H9 (cell line): ENCODE results near the gene TRAK2. TPM values are rescaled to one million over a fixed set of nuclear protein-coding genes. Genes with fewer than 3 reads are reported as not detected.

ENCODE experiments used
- DNase-seq: peaks from one replicate; pipeline ENCODE4 v3.0.0-alpha.2; 2017
- H2AFZ ChIP-seq: one replicate; pipeline ENCODE4 v1.6.1; 2013; ENCODE audit warnings: mild to moderate bottlenecking, low read length, control low read depth, moderate library complexity
- H2AK5ac ChIP-seq: 2 replicates; pipeline ENCODE4 v1.6.1; 2013; ENCODE audit warnings: low read length, control low read depth, mixed read lengths; ENCODE audit not compliant: insufficient read length
- H2BK120ac ChIP-seq: one replicate; pipeline ENCODE4 v1.6.1; 2013; ENCODE audit warnings: low read depth, mild to moderate bottlenecking, low read length, control low read depth, inconsistent platforms; ENCODE audit not compliant: poor library complexity, severe bottlenecking
- H2BK12ac ChIP-seq: 2 replicates; pipeline ENCODE4 v1.6.1; 2013; ENCODE audit warnings: low read length, control low read depth, mixed read lengths, low read depth; ENCODE audit not compliant: insufficient read length
- H2BK15ac ChIP-seq: 2 replicates; pipeline ENCODE4 v1.6.1; 2013; ENCODE audit warnings: low read depth, low read length, control low read depth
- H2BK20ac ChIP-seq: one replicate; pipeline ENCODE4 v1.6.1; 2013; ENCODE audit warnings: low read depth, mild to moderate bottlenecking, low read length, control low read depth, inconsistent platforms; ENCODE audit not compliant: poor library complexity, severe bottlenecking
- H2BK5ac ChIP-seq: 2 replicates; pipeline ENCODE4 v1.6.1; 2013; ENCODE audit warnings: low read length, control low read depth, mixed read lengths; ENCODE audit not compliant: insufficient read length
- H3K14ac ChIP-seq: 2 replicates; pipeline ENCODE4 v1.6.1; 2013; ENCODE audit warnings: low read length, control low read depth; ENCODE audit not compliant: insufficient read depth
- H3K18ac ChIP-seq: 2 replicates; pipeline ENCODE4 v1.6.1; 2013; ENCODE audit warnings: low read depth, mild to moderate bottlenecking, mixed read lengths, low read length, control low read depth; ENCODE audit not compliant: insufficient read length
- H3K23ac ChIP-seq: 2 replicates; pipeline ENCODE4 v1.6.1; 2013; ENCODE audit warnings: low read length, control low read depth, mixed read lengths, low read depth; ENCODE audit not compliant: insufficient read length
- H3K23me2 ChIP-seq: 2 replicates; pipeline ENCODE4 v1.6.1; 2013; ENCODE audit warnings: low read depth, mild to moderate bottlenecking, mixed read lengths, low read length, control low read depth; ENCODE audit not compliant: insufficient read length, poor library complexity, severe bottlenecking
- H3K27ac ChIP-seq: 2 replicates; pipeline ENCODE4 v1.5.1; 2013; ENCODE audit warnings: low read length, control low read depth, mixed read lengths, low read depth; ENCODE audit not compliant: insufficient read length
- H3K27me3 ChIP-seq: 2 replicates; pipeline ENCODE4 v1.6.1; 2013; ENCODE audit warnings: low read length, control low read depth, inconsistent platforms; ENCODE audit not compliant: insufficient read depth
- H3K4ac ChIP-seq: 2 replicates; pipeline ENCODE4 v1.6.1; 2013; ENCODE audit warnings: low read depth, mild to moderate bottlenecking, control low read depth, inconsistent platforms, low read length, moderate library complexity
- H3K4me1 ChIP-seq: 2 replicates; pipeline ENCODE4 v1.6.1; 2013; ENCODE audit warnings: low read length, control low read depth, inconsistent platforms; ENCODE audit not compliant: insufficient read depth
- H3K4me2 ChIP-seq: 2 replicates; pipeline ENCODE4 v1.6.1; 2013; ENCODE audit warnings: low read length, control low read depth, mixed read lengths; ENCODE audit not compliant: insufficient read length, insufficient read depth
- H3K56ac ChIP-seq: 2 replicates; pipeline ENCODE4 v1.6.1; 2013; ENCODE audit warnings: low read depth, mild to moderate bottlenecking, mixed read lengths, low read length, control low read depth; ENCODE audit not compliant: insufficient read length
- H3K79me1 ChIP-seq: 2 replicates; pipeline ENCODE4 v1.6.1; 2013; ENCODE audit warnings: low read depth, mild to moderate bottlenecking, moderate library complexity, low read length, control low read depth, inconsistent platforms; ENCODE audit not compliant: insufficient read depth, poor library complexity, severe bottlenecking
- H3K79me2 ChIP-seq: 2 replicates; pipeline ENCODE4 v1.6.1; 2013; ENCODE audit warnings: low read length, control low read depth, inconsistent platforms; ENCODE audit not compliant: insufficient read depth
- H3K9ac ChIP-seq: 2 replicates; pipeline ENCODE4 v1.6.1; 2013; ENCODE audit warnings: low read length, control low read depth, mixed read lengths; ENCODE audit not compliant: insufficient read length; ENCODE audit errors: extremely low read depth
- H3K9me3 ChIP-seq: one replicate; pipeline ENCODE4 v1.6.1; 2013; ENCODE audit warnings: low read depth, low read length, inconsistent platforms; ENCODE audit not compliant: control insufficient read depth
- H3T11ph ChIP-seq: one replicate; pipeline ENCODE4 v1.6.1; 2013; ENCODE audit warnings: mild to moderate bottlenecking, low read length, control low read depth, inconsistent platforms
- H4K20me1 ChIP-seq: one replicate; pipeline ENCODE4 v1.6.1; 2013; ENCODE audit not compliant: control insufficient read depth, insufficient read length, insufficient read depth
- H4K5ac ChIP-seq: 2 replicates; pipeline ENCODE4 v1.6.1; 2013; ENCODE audit warnings: low read depth, mild to moderate bottlenecking, mixed read lengths, low read length, control low read depth; ENCODE audit not compliant: insufficient read length
- H4K8ac ChIP-seq: replicated peaks from 2 replicates; pipeline ENCODE4 v1.6.1; 2013; ENCODE audit warnings: low read length, control low read depth, mixed read lengths, low read depth; ENCODE audit not compliant: insufficient read length
- H4K91ac ChIP-seq: 2 replicates; pipeline ENCODE4 v1.6.1; 2013; ENCODE audit warnings: low read depth, mild to moderate bottlenecking, moderate library complexity, mixed read lengths, low read length, control low read depth; ENCODE audit not compliant: insufficient read length
- H3K27ac Mint-ChIP-seq, 3 experiments: 2 replicates in 2 of 3; 3 replicates in 1 of 3; pipeline ENCODE4 v1.8.0; 2020 to 2021; ENCODE audit warnings: mixed read lengths in 3 of 3, mild to moderate bottlenecking in 1 of 3, moderate library complexity in 1 of 3
- H3K27me3 Mint-ChIP-seq: 2 replicates; pipeline ENCODE4 v1.8.0; 2021; ENCODE audit warnings: low read depth, mild to moderate bottlenecking, moderate library complexity, mixed read lengths
- H3K36me3 Mint-ChIP-seq, 3 experiments: 2 replicates in 2 of 3; 3 replicates in 1 of 3; pipeline ENCODE4 v1.8.0; 2020 to 2021; ENCODE audit warnings: low read depth in 3 of 3, mixed read lengths in 3 of 3; ENCODE audit not compliant: insufficient read depth in 1 of 3
- H3K4me1 Mint-ChIP-seq, 2 experiments: 2 replicates each; pipeline ENCODE4 v1.8.0; 2020; ENCODE audit warnings: mixed read lengths in 2 of 2
- H3K4me3 Mint-ChIP-seq, 2 experiments: 2 replicates in 1 of 2; 3 replicates in 1 of 2; pipeline ENCODE4 v1.8.0; 2020 to 2021; ENCODE audit warnings: mild to moderate bottlenecking in 2 of 2, mixed read lengths in 2 of 2, moderate library complexity in 1 of 2
- H3K9me3 Mint-ChIP-seq, 2 experiments: 2 replicates in 1 of 2; 3 replicates in 1 of 2; pipeline ENCODE4 v1.8.0; 2020; ENCODE audit warnings: mild to moderate bottlenecking in 2 of 2, mixed read lengths in 2 of 2, moderate library complexity in 1 of 2
- WGBS: extraction: QIAGEN DNeasy Blood & Tissue Kit; methylation state at CpG from one replicate; pipeline ENCODE4 v1.1.7; 2013; ENCODE audit warnings: missing lambda C conversion rate, low lambda C conversion rate, mixed read lengths; ENCODE audit not compliant: insufficient read length; ENCODE audit errors: extremely low coverage; 5-methylcytosine and 5-hydroxymethylcytosine counted together
- total RNA-seq: library from RNA; stranded (reverse); gene quantifications from 2 replicates; pipeline ENCODE4 v1.2.1, GENCODE V29; 2021
- TF ChIP-seq, protein P1 (sequence below): fragments of 200-600 bp; sonication (generic); conservative IDR thresholded peaks from 3 replicates; pipeline ENCODE4 v1.8.0; 2021; ENCODE audit warnings: antibody characterized with exemption, mild to moderate bottlenecking

Gene TRAK2
- total RNA-seq, 1 experiment from 2014 or later, result 14.2 TPM

DNA sequence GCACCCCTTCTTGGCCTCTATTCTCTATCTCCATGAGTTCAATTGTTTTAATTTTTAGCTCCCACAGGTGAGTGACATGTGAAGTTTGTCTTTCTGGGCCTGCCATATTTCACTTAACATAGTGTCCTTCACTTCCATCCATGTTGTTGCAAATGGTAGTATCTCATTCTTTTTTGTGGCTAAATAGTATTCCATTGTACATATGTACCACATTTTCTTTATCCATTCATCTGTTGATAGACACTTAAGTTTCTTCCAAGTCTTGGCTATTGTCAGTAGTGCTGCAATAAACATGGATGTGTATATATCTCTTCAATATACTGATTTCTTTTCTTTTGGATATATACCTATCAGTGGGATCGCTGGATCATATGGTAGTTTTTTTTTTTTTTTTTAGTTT, 9.3 kb upstream of the TRAK2 start:
- DNase-seq, result no peak
- no peaks in the 10 kb centered on the region for H3K27me3 ChIP-seq
- no peaks in the 10 kb centered on the region for H3K4me1 ChIP-seq
- H2BK20ac ChIP-seq, result no peak overlapping the region
- no peak overlapping the region for H3K14ac ChIP-seq
- no CpG with 5 or more reads among the region's 1 CpG for WGBS
- Mint-ChIP-seq H3K27me3 (no peaks in the 10 kb centered on the region), H3K9me3 (no peaks in the 10 kb centered on the region), H3K4me3 (no peak overlapping the region), H3K4me1 (no peaks in the 10 kb centered on the region), H3K27ac (no peak overlapping the region), H3K36me3 (peaks cover 18 to 41% (median 28%) of the 10 kb centered on the region in 3 experiments)
- no peak overlapping the region for H2AFZ ChIP-seq
- H3K79me1 ChIP-seq, result no peaks in the 10 kb centered on the region
- no peaks in the 10 kb centered on the region for H3K23me2 ChIP-seq
- H2BK120ac ChIP-seq, result no peak overlapping the region
- no peak overlapping the region for H2BK15ac ChIP-seq
- no peaks in the 10 kb centered on the region for H3K9me3 ChIP-seq
- H4K91ac ChIP-seq, result no peak overlapping the region
- no peaks in the 10 kb centered on the region for H4K20me1 ChIP-seq
- H3K4me2 ChIP-seq, result no peak overlapping the region
- H3K9ac ChIP-seq, result no peak overlapping the region
- H3K79me2 ChIP-seq, result no peaks in the 10 kb centered on the region
- H4K5ac ChIP-seq, result no peak overlapping the region
- no peak overlapping the region for H3T11ph ChIP-seq
- H3K56ac ChIP-seq, result no peak overlapping the region
- H2BK5ac ChIP-seq, result no peak overlapping the region
- no peak overlapping the region for H3K27ac ChIP-seq
- no peak overlapping the region for H3K4ac ChIP-seq
- H3K23ac ChIP-seq, result no peak overlapping the region
- TF ChIP-seq, protein P1, sequence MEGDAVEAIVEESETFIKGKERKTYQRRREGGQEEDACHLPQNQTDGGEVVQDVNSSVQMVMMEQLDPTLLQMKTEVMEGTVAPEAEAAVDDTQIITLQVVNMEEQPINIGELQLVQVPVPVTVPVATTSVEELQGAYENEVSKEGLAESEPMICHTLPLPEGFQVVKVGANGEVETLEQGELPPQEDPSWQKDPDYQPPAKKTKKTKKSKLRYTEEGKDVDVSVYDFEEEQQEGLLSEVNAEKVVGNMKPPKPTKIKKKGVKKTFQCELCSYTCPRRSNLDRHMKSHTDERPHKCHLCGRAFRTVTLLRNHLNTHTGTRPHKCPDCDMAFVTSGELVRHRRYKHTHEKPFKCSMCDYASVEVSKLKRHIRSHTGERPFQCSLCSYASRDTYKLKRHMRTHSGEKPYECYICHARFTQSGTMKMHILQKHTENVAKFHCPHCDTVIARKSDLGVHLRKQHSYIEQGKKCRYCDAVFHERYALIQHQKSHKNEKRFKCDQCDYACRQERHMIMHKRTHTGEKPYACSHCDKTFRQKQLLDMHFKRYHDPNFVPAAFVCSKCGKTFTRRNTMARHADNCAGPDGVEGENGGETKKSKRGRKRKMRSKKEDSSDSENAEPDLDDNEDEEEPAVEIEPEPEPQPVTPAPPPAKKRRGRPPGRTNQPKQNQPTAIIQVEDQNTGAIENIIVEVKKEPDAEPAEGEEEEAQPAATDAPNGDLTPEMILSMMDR, result no peak
- no peak overlapping the region for H2AK5ac ChIP-seq
- H3K18ac ChIP-seq, result no peak overlapping the region
- no peak overlapping the region for H4K8ac ChIP-seq
- H2BK12ac ChIP-seq, result no peak overlapping the region
